HG03469 (cell line): ENCODE measurements around the gene FAM24A.
"Not testable (repeated sequence)": the region's sequence is repeated elsewhere in the genome, so short reads cannot be mapped to it uniquely, and the experiment has no call there.

ENCODE experiments used
- ATAC-seq: cut with Tn5 transposase; IDR thresholded peaks from one replicate; pipeline ENCODE4 v1.9.1; 2021; ENCODE audit warnings: mild to moderate bottlenecking, moderate library complexity, moderate number of reproducible peaks; ENCODE audit not compliant: unreplicated experiment

Gene FAM24A, protein sequence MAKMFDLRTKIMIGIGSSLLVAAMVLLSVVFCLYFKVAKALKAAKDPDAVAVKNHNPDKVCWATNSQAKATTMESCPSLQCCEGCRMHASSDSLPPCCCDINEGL

DNA sequence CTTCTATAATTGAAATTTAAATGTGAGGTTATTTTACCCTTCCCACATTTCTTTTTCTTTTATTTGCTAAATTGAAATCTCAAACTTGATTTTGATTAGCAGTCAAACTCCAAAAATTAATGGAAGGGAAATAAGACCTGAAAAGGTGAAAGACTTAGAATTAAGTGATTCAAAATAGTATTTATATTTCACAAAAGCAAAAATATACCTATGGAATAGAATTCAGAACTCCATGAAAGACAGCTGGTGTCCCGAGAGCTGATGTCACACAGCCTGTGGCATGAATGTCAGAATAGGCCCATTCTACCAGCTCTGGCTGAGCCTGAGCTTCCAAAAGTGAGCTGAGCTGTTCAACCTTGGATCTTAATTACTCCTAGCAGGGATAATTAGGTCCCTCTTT is at the start of gene FAM24A:
FAM24A (plus strand) TSS at position 301 of the 400 bp plus-strand sequence. CDS start 1,025 bp downstream, outside the sequence.
- no peak for ATAC-seq

DNA sequence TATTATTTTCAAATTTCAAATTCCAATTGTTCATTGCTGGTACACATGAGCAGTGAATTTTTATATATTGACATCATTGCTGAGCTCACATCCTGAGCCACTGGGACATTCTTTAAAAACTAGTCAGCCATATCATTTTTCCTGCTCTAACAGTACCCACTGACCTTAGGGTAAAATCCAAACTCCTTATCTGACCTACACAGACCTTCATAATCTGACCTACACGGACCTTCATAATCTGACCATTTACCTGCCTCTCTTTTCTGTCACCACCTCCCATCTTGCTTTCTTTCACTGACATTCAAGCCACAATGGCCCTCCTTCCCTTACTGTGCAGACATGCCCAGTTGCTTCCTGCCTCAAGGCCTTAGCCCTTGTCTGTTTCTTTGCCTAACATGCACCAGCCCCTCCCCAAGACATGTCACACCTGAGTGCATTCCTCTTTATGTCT is 48.7 kb upstream of the FAM24A start:
- no peak for ATAC-seq

DNA sequence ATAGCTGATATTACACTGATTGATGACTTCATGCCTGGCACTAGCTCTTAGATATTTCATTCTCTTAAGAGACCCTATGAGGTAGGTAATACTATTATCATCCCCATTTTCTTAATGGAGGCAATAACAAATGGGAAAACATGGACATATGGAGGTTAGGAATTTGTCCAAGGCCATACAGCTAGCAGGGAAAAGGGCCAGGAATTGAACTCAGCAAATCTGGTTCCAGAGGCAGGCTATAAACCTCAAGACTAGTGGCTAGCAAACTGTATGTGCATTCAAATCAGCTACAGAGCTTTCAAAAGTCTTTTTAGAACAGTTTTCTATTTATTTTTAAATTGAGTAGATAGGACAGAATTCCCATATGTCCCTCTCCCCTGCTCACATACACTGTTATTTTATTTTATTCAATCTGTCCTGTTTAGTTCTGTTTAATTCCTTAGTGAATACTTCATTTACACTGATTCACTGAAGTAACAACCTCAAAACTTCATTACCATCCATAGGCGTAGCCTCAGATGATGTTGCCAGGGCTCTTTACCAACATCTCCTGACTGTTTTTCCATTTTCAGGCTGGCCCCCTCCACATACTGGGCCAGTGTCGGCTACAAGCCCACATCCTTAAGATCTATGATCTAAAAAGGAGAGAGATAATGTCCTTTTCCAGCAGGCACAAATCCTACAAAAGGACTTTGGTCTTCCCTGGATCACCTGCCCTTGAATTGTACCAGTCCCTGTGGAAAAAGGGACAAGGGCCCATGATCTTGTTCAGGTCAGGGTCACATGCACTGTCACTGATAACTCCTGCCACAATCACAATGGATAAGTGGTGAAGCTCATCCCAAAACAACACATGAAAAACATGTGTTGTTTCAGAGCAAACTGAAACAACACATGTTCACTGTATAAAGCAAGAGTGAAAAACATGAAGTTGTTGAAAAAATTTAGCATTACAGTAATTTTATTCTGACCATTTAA is 46.9 kb upstream of the FAM24A start:
- ATAC-seq, result no peak

DNA sequence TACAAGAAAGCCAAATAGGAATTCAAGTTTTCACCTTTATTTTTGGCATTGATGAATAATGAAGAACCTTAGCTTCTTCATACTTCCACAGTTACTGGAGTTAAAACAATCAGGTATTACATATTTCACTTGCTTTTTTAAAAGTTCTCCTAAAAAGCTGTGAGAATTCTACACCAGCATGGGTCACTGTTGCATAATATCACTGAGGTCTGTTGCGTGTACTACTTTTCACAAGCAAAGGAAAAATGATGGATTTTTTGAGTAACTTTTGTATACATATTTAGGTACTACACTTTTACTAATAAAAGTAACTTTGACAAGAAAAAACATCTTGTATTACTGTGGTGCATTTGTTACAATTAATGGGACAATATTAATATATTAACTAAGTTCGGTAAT is 46.2 kb upstream of the FAM24A start:
- no peak for ATAC-seq

DNA sequence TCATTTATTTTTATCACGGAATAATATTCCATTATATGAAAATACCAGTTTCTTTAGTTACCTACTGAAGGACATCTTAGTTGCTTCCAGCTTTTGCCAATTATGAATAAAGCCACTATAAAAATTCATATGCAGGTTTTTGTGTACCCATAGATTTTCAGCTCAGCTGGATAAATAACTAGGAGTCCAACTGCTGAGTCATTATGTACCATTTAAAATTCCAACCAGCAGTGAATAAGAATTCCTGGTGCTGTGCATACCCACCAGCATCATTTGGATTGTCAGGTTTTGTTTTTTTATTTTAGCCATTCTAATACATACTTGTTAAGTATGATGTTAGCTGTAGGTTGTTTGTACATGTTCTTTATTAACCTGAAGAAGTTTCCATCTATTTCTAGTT is 45.5 kb upstream of the FAM24A start:
- ATAC-seq, result no peak

DNA sequence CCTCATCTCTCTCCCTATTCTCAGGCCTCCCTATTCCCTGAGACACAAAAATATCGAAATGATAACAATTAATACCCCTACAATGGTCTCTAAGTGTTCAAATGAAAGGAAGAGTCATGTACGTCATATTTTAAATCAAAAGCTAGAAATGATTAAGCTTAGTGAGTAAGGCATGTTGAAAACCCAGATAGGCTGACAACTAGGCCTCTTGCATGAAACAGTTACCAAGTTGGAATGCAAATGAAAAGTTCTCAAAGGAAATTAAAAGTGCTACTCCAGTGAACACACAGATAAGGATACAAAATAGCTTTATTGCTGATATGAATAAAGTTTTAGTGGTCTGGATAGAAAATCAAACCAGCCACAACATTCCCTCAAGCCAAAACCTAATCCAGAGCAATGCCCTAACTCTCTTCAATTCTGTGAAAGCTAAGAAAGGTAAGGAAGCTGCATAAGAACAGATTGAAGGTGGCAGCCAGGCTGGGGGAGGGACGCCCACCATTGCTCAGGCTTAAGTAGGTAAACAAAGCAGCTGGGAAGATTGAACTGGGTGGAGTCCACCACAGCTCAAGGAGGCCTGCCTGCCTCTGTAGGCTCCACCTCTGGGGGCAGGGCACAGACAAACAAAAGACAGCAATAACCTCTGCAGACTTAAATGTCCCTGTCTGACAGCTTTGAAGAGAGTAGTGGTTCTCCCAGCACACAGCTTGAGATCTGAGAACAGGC is 43.5 kb upstream of the FAM24A start:
- ATAC-seq, result not testable (repeated sequence)

DNA sequence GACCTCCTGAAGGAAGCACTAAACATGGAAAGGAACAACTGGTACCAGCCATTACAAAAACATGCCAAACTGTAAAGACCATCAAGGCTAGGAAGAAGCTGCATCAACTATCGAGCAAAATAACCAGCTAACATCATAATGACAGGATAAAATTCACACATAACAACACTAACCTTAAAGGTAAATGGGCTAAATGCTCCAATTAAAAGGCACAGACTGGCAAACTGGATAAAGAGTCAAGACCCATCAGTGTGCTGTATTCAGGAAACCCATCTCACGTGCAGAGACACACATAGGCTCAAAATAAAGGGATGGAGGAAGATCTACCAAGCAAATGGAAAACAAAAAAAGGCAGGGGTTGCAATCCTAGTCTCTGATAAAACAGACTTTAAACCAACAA is 41.6 kb upstream of the FAM24A start:
- not testable (repeated sequence) for ATAC-seq

DNA sequence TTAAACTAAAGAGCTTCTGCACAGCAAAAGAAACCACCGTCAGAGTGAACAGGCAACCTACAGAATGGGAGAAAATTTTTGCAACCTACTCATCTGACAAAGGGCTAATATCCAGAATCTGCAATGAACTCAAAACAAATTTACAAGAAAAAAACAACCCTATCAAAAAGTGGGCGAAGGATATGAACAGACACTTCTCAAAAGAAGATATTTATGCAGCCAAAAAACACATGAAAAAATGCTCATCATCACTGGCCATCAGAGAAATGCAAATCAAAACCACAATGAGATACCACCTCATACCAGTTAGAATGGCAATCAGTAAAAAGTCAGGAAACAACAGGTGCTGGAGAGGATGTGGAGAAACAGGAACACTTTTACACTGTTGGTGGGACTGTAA is 38.5 kb upstream of the FAM24A start:
- not testable (repeated sequence) for ATAC-seq

DNA sequence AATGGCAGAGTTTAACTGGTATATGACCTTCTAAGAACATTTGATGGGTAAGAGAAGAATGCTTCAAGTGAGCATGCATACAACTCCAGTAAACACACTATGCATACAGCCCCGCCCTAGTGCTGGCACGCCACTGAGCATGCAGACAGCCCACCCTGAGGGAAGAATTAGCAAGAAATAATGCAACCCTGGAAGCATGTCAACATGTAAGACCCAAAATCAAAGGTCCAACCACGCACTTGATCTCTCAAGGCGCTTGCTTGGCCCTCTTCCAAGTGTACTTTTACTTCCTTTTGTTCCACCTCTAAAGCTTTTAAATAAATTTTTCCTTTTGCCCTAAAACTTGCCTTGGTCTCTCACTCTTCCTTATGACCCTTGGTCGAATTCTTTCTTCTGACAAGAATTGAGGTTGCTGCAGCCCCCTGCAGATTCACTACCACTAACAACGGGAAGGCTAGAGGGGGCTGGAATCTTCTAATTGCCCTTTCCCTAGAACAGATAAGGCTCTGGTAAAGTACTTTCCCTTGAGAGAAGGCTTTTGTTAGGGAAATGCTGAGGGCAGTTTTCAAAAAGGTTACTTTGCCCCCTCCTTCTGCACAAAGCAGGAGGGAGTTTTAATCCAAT is 34.5 kb upstream of the FAM24A start:
- ATAC-seq, result no peak

DNA sequence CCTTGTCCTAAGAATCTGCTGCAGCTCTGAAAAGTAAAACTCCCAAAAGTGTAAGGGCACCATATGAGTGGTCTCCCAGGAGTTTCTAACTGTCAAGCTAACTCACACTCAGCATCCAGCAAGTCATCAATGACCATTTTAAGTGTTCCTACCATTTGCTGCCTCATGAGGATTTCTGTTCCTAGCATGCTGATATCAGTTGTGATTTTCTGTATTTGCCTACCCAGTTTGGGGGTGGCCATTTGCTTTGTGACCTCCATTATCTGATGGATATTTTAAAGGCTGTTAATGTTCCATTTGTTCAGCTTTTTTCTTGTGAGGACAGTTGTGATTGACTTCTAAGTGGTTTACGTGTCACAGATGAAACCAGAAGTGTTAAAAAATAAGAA is 33.9 kb upstream of the FAM24A start:
- ATAC-seq, result no peak

DNA sequence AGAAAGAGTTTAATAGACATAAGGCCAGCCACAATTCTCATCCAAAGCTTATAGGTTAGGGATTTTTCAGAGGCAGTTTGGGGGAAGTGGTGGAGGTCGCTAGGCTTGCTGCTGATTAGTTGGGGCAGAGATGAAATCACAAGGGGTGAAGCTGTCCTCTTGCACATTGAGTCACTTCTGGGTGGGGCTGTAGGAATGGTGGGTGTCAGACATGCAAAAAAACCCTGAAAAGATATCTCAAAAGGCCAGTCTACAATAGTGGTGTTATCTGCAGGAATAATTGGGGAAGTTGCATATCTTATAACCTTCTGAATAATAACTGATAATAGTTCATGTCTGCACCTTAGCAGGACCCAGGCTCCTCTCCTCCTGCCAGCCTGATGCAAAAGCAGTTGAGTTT is 33.1 kb upstream of the FAM24A start:
- ATAC-seq, result no peak

DNA sequence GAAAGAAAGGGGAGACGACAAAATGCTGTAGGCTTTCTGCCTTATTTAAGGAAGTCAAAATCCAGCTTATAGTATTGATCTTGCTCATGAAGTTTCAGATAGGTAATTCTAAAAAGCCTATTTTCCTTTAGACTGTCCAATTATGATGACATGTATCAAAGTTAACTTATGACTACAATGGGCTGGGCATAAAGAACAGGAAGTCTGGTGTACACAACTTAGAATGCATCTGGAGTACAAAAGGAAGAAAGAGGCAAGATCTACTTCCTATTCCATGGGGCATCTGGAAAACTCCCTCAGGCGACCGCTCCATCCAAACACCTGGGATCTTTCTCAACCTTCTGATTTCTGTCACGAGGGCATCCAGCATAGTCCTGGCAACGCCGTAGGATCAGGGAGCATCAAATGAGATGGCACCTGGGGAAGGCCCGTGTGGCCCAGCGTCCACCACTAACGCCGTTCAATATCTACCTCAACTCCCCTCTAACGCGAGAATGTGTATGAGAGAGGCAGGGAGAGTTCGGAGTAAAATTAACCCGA is 31.5 kb upstream of the FAM24A start:
- peak; percentile 19 for ATAC-seq

DNA sequence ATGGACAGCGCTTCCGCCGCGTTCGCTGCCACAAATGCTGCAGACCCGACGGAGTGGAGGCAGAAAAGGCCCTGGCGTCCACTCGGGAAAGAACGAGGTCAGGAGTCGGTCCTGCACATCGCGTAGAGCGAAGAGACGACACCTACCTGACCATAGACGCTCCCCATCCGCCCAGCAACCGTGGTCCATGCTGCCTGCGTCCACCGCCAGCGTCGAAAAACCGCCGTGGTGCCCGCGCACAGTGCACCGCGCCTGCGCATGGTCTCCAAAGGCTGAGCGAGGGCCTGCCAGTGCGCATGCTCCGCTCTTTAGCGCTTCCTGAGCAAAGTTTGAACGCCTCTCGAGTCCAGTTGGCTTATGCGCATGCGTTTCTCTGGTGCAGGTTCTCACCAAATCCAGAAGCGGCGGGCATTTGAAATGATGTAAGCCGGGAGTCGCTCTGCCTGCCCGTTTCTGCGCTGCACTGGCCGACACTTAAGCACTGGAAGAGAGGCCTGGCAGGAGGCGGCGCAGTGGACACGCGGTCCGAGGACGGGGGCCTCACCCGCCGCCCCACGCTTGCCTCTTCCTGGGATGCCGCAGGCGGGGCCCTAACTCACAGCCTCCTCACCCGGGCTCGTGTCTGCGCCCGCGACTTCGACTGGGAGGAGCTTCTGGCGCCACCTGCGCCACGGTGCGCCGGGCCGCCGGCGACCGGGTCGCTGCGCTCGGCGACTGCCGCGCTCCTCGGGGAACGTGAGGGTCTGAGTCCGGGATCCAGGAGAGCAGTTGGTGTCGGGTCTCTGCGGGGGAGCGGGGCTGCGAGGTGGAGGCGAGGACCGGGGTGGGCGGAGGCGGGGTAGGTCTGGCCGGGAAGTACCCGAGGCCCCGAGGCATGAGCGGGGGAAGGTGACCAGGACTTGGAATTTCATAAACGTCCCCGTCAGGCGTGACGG is 30.8 kb upstream of the FAM24A start, which contains the start of gene FAM24B:
FAM24B (minus strand) TSS at position 243 of the 935 bp plus-strand sequence. CDS start 29,066 bp downstream, outside the sequence.
- peak; percentile 69 for ATAC-seq

DNA sequence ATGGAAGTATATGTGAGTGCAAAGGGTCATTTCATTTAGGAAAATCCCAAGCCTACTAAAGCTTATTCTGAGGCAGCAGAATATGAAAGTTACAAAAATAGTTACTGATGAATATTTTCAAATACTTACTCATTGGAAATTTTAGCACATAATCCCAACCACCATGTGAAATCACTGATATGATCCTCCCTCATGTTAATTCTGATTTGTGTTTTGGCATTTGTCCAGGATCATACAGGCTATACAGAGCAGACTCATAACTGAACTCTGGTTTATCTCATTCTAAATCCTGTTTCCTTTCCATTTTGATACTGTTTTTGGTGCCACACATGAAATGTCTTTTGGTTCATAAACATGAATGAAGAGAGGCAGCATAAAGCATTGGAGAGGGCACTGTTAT is 27.6 kb upstream of the FAM24A start:
- no peak for ATAC-seq

DNA sequence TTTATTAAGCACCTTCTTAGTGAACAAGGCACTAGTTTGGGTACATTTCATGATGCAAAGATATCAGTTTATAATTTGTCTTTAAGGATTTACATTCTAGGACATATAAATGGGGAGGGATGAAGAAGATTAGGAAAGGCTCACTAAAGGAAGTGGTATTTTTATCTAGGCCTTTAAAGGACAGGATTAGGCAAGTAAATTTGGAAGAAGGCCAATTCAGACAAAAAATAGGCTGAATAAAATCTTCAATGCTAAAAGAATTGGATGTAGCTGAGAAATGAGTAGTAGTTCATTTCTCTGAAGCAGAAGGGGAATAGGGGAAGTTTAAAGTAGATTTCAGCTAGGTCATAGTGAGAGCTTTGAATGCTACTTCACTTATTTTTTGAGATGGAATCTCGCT is 26.2 kb upstream of the FAM24A start:
- no peak for ATAC-seq

DNA sequence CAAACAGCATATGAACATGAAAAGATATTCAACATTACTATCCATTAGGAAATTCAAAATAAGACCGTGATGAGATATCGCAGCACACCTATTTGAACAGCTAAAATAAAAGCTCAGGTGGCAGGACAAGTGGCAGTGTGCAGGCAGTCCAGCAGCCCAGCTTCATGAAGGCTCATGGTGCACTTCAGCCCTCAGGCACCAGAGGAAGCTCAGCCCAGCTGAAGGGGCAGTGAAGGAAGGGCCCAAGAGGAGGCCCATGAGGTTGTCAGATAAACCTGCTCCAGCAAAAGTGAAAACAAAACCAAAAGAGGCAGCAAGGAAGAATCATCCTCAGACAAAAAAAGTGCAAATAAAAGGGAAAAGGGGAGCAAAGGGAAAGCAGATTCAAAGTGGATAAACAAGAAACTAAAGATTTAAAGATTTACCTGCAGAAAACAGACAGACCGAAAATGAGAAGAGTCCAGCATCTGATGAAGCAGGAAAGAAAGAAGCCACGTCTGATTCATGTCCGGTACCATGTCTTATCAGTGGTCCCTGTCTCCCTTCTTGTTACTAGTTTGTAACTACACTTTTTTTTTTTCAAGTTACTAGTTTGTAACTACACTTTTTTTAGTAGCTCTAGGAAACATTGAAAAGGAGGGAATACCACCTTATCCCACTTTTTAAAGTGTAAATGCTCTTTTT is 16.0 kb upstream of the FAM24A start:
- no peak for ATAC-seq

DNA sequence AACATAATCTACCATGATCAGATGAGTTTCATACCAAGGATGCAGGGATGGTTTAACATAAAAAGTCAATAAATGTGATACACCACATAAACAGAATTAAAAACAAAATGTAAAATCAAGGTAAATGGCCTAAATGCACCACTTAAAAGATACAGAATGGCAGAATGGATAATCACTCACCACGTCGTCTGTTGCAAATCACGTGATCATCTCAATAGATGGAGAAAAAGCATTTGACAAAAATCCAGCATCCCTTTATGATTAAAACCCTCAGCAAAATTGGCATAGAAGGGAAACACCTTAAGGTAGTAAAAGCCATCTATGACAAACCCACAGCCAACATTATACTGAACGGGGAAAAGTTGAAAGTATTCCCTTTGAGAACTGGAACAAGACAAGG is 6.5 kb upstream of the FAM24A start:
- not testable (repeated sequence) for ATAC-seq

DNA sequence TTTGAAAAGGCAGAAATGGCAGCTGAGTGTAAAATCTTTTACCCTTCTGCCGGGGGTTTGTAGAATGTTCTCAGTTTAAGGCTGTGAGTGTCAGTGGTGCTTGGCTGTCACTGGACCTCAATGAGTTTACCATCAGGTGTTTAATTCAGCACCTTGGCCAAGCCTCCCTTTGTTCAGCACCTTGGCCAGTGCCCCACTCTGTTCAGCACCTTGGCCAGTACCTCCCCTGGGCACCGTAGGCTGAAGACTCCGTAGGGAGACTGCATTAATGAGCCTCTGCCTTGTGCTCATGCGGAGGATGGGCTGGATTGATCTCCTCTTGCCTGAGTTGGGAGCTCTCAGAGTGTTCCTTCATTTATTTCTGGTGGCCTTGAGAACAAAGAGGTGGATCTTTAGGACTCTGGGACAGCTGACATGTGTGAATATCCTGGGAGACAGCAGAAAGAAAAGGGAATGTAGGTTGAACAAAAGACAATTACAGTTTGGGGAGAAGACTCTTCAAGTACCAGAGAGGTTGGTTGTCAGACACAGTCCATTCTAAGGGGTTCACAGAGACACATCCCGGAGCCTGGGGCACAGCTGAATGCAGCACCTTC is 1.6 kb downstream of the FAM24A start:
- ATAC-seq, result no peak

DNA sequence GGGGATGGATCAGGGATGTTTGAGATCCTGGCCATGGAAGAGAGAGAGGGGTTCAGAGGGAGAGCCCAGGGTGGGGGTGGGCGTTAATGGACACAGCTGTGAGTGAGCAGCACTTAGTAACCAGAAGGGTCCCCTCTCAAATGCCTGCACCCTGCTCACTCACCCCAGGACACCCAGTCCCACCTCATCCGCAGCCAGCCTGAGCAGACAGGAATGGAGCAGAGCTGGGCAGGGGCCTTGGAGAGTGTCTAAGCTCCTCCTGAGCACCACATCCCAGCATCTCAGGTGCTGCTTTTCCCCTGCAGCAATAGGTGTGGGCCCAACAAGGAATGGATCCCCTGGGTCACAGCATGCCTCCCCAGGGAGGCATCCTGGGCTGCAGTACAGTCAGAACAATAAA is 5.3 kb downstream of the FAM24A start:
- no peak for ATAC-seq
